Measurements from ENCODE around the gene IRAK1.
"Not testable (repeated sequence)": the region's sequence is repeated elsewhere in the genome, so short reads cannot be mapped to it uniquely, and the experiment has no call there.

The IRAK1 gene

GRCh38 chrX:153999359-154000037 lies 20.2 kb downstream of the IRAK1 start:
- Mint-ChIP-seq H3K4me1 (peaks cover 19% of the 10 kb centered on the region), H3K4me3 (no peak overlapping the region), H3K9me3 (no peaks in the 10 kb centered on the region), H3K36me3 (peaks cover 5% of the 10 kb centered on the region), H3K27ac (no peak overlapping the region)
- ATAC-seq (no peak), DNase-seq (ENCODE audit: low spot score in 2 of 2) (no peak)

GRCh38 chrX:153995504-153995903 lies 24.2 kb downstream of the IRAK1 start:
- no peak for ATAC-seq
- no peak for DNase-seq (ENCODE audit: low spot score in 2 of 2)
- peaks cover 8% of the 10 kb centered on the region for H3K4me1 Mint-ChIP-seq
- H3K36me3 Mint-ChIP-seq = no peaks in the 10 kb centered on the region
- no peaks in the 10 kb centered on the region for H3K9me3 Mint-ChIP-seq
- no peak overlapping the region for H3K27ac Mint-ChIP-seq
- H3K4me3 Mint-ChIP-seq = no peak overlapping the region

- not testable (repeated sequence) for H3K36me3 Mint-ChIP-seq; DNase-seq (ENCODE audit: low spot score in 2 of 2); H3K9me3 Mint-ChIP-seq; H3K27ac Mint-ChIP-seq; ATAC-seq; H3K4me3 Mint-ChIP-seq
- peaks cover 15% of the 10 kb centered on the region for H3K4me1 Mint-ChIP-seq
These were observed 25.3 kb downstream of the IRAK1 start for GRCh38 chrX:153994398-153994797.

GRCh38 chrX:153993978-153994377 lies 25.7 kb downstream of the IRAK1 start:
- ATAC-seq (no peak), DNase-seq (ENCODE audit: low spot score in 2 of 2) (no peak)
- peaks cover 15% of the 10 kb centered on the region for H3K4me1 Mint-ChIP-seq
- H3K36me3 Mint-ChIP-seq = no peaks in the 10 kb centered on the region
- no peaks in the 10 kb centered on the region for H3K9me3 Mint-ChIP-seq
- no peak overlapping the region for H3K4me3 Mint-ChIP-seq
- no peak overlapping the region for H3K27ac Mint-ChIP-seq

GRCh38 chrX:153993079-153993478 lies 26.6 kb downstream of the IRAK1 start:
- ATAC-seq (no peak), DNase-seq (ENCODE audit: low spot score in 2 of 2) (no peak)
- H3K4me1 Mint-ChIP-seq = peaks cover 15% of the 10 kb centered on the region
- H3K27ac Mint-ChIP-seq = no peak overlapping the region
- H3K9me3 Mint-ChIP-seq = no peaks in the 10 kb centered on the region
- no peak overlapping the region for H3K4me3 Mint-ChIP-seq
- no peaks in the 10 kb centered on the region for H3K36me3 Mint-ChIP-seq

- ATAC-seq (no peak), DNase-seq (ENCODE audit: low spot score in 2 of 2) (no peak)
- Mint-ChIP-seq H3K27ac (no peak overlapping the region), H3K9me3 (no peaks in the 10 kb centered on the region), H3K4me1 (peaks cover 15% of the 10 kb centered on the region), H3K4me3 (no peak overlapping the region), H3K36me3 (no peaks in the 10 kb centered on the region)
These were observed 27.5 kb downstream of the IRAK1 start for GRCh38 chrX:153992180-153992579.

GRCh38 chrX:153991013-153991580 lies 28.6 kb downstream of the IRAK1 start:
- Mint-ChIP-seq H3K27ac (peak overlapping the region; percentile 70), H3K36me3 (no peaks in the 10 kb centered on the region), H3K4me3 (peak overlapping the region; percentile 45), H3K4me1 (peaks cover 15% of the 10 kb centered on the region), H3K9me3 (no peaks in the 10 kb centered on the region)
- ATAC-seq = no peak
- DNase-seq (ENCODE audit: low spot score in 2 of 2) = no peak

- peaks cover 15% of the 10 kb centered on the region for H3K4me1 Mint-ChIP-seq
- H3K4me3 Mint-ChIP-seq = peak overlapping the region; percentile 44
- H3K27ac Mint-ChIP-seq = peak overlapping the region; percentile 85
- no peaks in the 10 kb centered on the region for H3K36me3 Mint-ChIP-seq
- peak; percentile 20 for ATAC-seq
- DNase-seq (ENCODE audit: low spot score in 2 of 2) = no peak
- no peaks in the 10 kb centered on the region for H3K9me3 Mint-ChIP-seq
These were observed 29.6 kb downstream of the IRAK1 start for GRCh38 chrX:153989973-153990655.

GRCh38 chrX:153988493-153988892 lies 31.2 kb downstream of the IRAK1 start:
- Mint-ChIP-seq H3K27ac (no peak overlapping the region), H3K36me3 (no peaks in the 10 kb centered on the region), H3K9me3 (no peaks in the 10 kb centered on the region), H3K4me3 (no peak overlapping the region), H3K4me1 (peaks cover 25% of the 10 kb centered on the region)
- ATAC-seq = no peak
- DNase-seq (ENCODE audit: low spot score in 2 of 2) = no peak

- Mint-ChIP-seq H3K4me3 (peak overlapping the region; percentile 73), H3K27ac (peak overlapping the region; percentile 88)
These were observed 35.1 kb downstream of the IRAK1 start for GRCh38 chrX:153984351-153985178.

GRCh38 chrX:153983321-153983801 lies 36.3 kb downstream of the IRAK1 start:
- Mint-ChIP-seq H3K27ac (peak overlapping the region; percentile 87), H3K36me3 (no peaks in the 10 kb centered on the region), H3K9me3 (no peaks in the 10 kb centered on the region), H3K4me1 (peaks cover 41% of the 10 kb centered on the region), H3K4me3 (peak overlapping the region; percentile 67)
- ATAC-seq (no peak), DNase-seq (ENCODE audit: low spot score in 2 of 2) (no peak)

More at GRCh38 chrX:153984351-153985178, 35.1 kb downstream of the IRAK1 start:
- DNase-seq (ENCODE audit: low spot score in 2 of 2) (peak in 1 of 2 donors; percentile 52), ATAC-seq (peak; percentile 71)
- no peaks in the 10 kb centered on the region for H3K36me3 Mint-ChIP-seq
- peaks cover 41% of the 10 kb centered on the region for H3K4me1 Mint-ChIP-seq
- no peaks in the 10 kb centered on the region for H3K9me3 Mint-ChIP-seq

- Mint-ChIP-seq H3K4me3 (peak overlapping the region; percentile 67), H3K4me1 (peaks cover 41% of the 10 kb centered on the region), H3K36me3 (no peaks in the 10 kb centered on the region), H3K9me3 (no peaks in the 10 kb centered on the region), H3K27ac (peak overlapping the region; percentile 87)
- ATAC-seq = peak; percentile 63
- DNase-seq (ENCODE audit: low spot score in 2 of 2) = no peak
These were observed 37.8 kb downstream of the IRAK1 start for GRCh38 chrX:153981771-153982533.

- peak overlapping the region; percentile 67 for H3K4me3 Mint-ChIP-seq
- H3K36me3 Mint-ChIP-seq = no peaks in the 10 kb centered on the region
- no peak for DNase-seq (ENCODE audit: low spot score in 2 of 2)
- H3K27ac Mint-ChIP-seq = peak overlapping the region; percentile 87
- no peaks in the 10 kb centered on the region for H3K9me3 Mint-ChIP-seq
- H3K4me1 Mint-ChIP-seq = peaks cover 41% of the 10 kb centered on the region
- ATAC-seq = no peak
These were observed 38.5 kb downstream of the IRAK1 start for GRCh38 chrX:153981231-153981630.

GRCh38 chrX:153980394-153980793 lies 39.3 kb downstream of the IRAK1 start:
- Mint-ChIP-seq H3K4me1 (peaks cover 46% of the 10 kb centered on the region), H3K27ac (peak overlapping the region; percentile 87), H3K4me3 (peak overlapping the region; percentile 67)
- peak; percentile 63 for ATAC-seq
- peak in 1 of 2 donors; percentile 54 for DNase-seq (ENCODE audit: low spot score in 2 of 2)
- H3K9me3 Mint-ChIP-seq, H3K36me3 Mint-ChIP-seq: not testable (repeated sequence)
